Neuronal stem cell (in vitro differentiated cells): Measurements from ENCODE around the gene FAM227B.

Experiments used
- DNase-seq: peaks from one replicate; pipeline ENCODE4 v3.0.0-alpha.2; 2013; ENCODE audit warnings: low spot score
- H2AFZ ChIP-seq: one replicate; pipeline ENCODE4 v1.6.1; 2013; ENCODE audit warnings: mild to moderate bottlenecking, low read length, inconsistent platforms
- H2AK5ac ChIP-seq: 2 replicates; pipeline ENCODE4 v1.6.1; 2013; ENCODE audit warnings: low read depth, mild to moderate bottlenecking, inconsistent platforms, low read length, moderate library complexity, mixed read lengths
- H2BK120ac ChIP-seq: 2 replicates; pipeline ENCODE4 v1.6.1; 2013; ENCODE audit warnings: low read depth, mild to moderate bottlenecking, inconsistent platforms, low read length, moderate library complexity, mixed read lengths
- H2BK12ac ChIP-seq: one replicate; pipeline ENCODE4 v1.6.1; 2013; ENCODE audit warnings: low read length, inconsistent platforms
- H2BK15ac ChIP-seq: 2 replicates; pipeline ENCODE4 v1.6.1; 2013; ENCODE audit warnings: mild to moderate bottlenecking, low read length, inconsistent platforms, mixed read lengths
- H2BK5ac ChIP-seq: one replicate; pipeline ENCODE4 v1.6.1; 2013; ENCODE audit warnings: inconsistent platforms, mild to moderate bottlenecking, low read length, moderate library complexity
- H3K14ac ChIP-seq: one replicate; pipeline ENCODE4 v1.6.1; 2013; ENCODE audit warnings: low read length, inconsistent platforms
- H3K18ac ChIP-seq: 2 replicates; pipeline ENCODE4 v1.6.1; 2013; ENCODE audit warnings: low read length, inconsistent platforms
- H3K23ac ChIP-seq: 2 replicates; pipeline ENCODE4 v1.6.1; 2013; ENCODE audit warnings: low read depth, mild to moderate bottlenecking, mixed read lengths, low read length, inconsistent platforms; ENCODE audit not compliant: poor library complexity
- H3K27ac ChIP-seq: replicated peaks from 3 replicates; pipeline ENCODE4 v1.5.1; 2013; ENCODE audit warnings: low read length, inconsistent platforms
- H3K27me3 ChIP-seq, 3 experiments: 2 replicates each; pipeline ENCODE4 v1.6.1; 2013; ENCODE audit warnings: low read length in 3 of 3, mild to moderate bottlenecking in 2 of 3, inconsistent platforms in 1 of 3, low read depth in 1 of 3, mixed read lengths in 1 of 3, moderate library complexity in 1 of 3; ENCODE audit not compliant: control insufficient read depth in 3 of 3, insufficient read depth in 3 of 3
- H3K36me3 ChIP-seq, 2 donors: replicated peaks in 1 of 2; 2 replicates each; pipeline ENCODE4 v1.6.1; 2013; ENCODE audit warnings: low read length in 2 of 2; ENCODE audit not compliant: control insufficient read depth in 2 of 2, insufficient read depth in 2 of 2
- H3K4ac ChIP-seq: 2 replicates; pipeline ENCODE4 v1.6.1; 2013; ENCODE audit warnings: inconsistent platforms, mild to moderate bottlenecking, low read length, moderate library complexity
- H3K4me1 ChIP-seq, 2 donors: 1 replicate in 1 of 2; 2 replicates in 1 of 2; pipeline ENCODE4 v1.6.1; 2013; ENCODE audit warnings: low read length in 2 of 2, low read depth in 1 of 2; ENCODE audit not compliant: control insufficient read depth in 2 of 2, insufficient read depth in 1 of 2
- H3K4me2 ChIP-seq: one replicate; pipeline ENCODE4 v1.6.1; 2013; ENCODE audit warnings: mild to moderate bottlenecking, low read length, inconsistent platforms; ENCODE audit not compliant: insufficient read depth, poor library complexity, severe bottlenecking
- H3K4me3 ChIP-seq, 2 donors: 2 replicates each; pipeline ENCODE4 v1.5.1; 2013; ENCODE audit warnings: low read length in 2 of 2, mild to moderate bottlenecking in 2 of 2, inconsistent platforms in 1 of 2, moderate library complexity in 1 of 2
- H3K79me1 ChIP-seq: one replicate; pipeline ENCODE4 v1.6.1; 2013; ENCODE audit warnings: low read depth, mild to moderate bottlenecking, inconsistent platforms, low read length, moderate library complexity
- H3K9ac ChIP-seq: one replicate; pipeline ENCODE4 v1.6.1; 2013; ENCODE audit warnings: mild to moderate bottlenecking, low read depth, low read length, inconsistent platforms; ENCODE audit not compliant: poor library complexity
- H3K9me3 ChIP-seq, 2 donors: replicated peaks in 1 of 2; 2 replicates each; pipeline versions ENCODE3 to v1.6.1; 2013; ENCODE audit warnings: low read length in 2 of 2, mild to moderate bottlenecking in 2 of 2, inconsistent platforms in 1 of 2, low read depth in 1 of 2, mixed read lengths in 1 of 2, moderate library complexity in 1 of 2; ENCODE audit not compliant: control insufficient read depth in 2 of 2, insufficient read depth in 1 of 2
- H4K8ac ChIP-seq: one replicate; pipeline ENCODE4 v1.6.1; 2013; ENCODE audit warnings: low read depth, mild to moderate bottlenecking, inconsistent platforms, low read length, moderate library complexity
- H4K91ac ChIP-seq: one replicate; pipeline ENCODE4 v1.6.1; 2013; ENCODE audit warnings: low read length, low read depth, mild to moderate bottlenecking, inconsistent platforms; ENCODE audit not compliant: poor library complexity
- WGBS, 2 donors: extraction: QIAGEN DNeasy Blood & Tissue Kit; methylation state at CpG; one replicate each; pipeline ENCODE4 v1.1.7; 2013; ENCODE audit warnings: missing lambda C conversion rate in 2 of 2, mixed read lengths in 1 of 2; ENCODE audit not compliant: insufficient read length in 2 of 2, insufficient replicate concordance in 1 of 2; ENCODE audit errors: extremely low coverage in 2 of 2; 5-methylcytosine and 5-hydroxymethylcytosine counted together

Gene FAM227B

GRCh38 chr15:49538520-49538919 lies 82.1 kb downstream of the FAM227B start:
- H3K4me1 ChIP-seq, result no peaks in the 10 kb centered on the region
- no peak overlapping the region for H3K23ac ChIP-seq
- no peak overlapping the region for H3K4me2 ChIP-seq
- no peak overlapping the region for H3K14ac ChIP-seq
- H2BK120ac ChIP-seq, result no peak overlapping the region
- no peak overlapping the region for H3K4ac ChIP-seq
- no peaks in the 10 kb centered on the region for H3K79me1 ChIP-seq
- no peak overlapping the region for H2BK15ac ChIP-seq
- H3K36me3 ChIP-seq, result peaks cover 0 to 1% of the 10 kb centered on the region in 2 donors
- no peak overlapping the region for H3K27ac ChIP-seq
- DNase-seq, result no peak
- H3K9me3 ChIP-seq, result peaks cover 8% of the 10 kb centered on the region in 2 donors
- H2AK5ac ChIP-seq, result no peak overlapping the region
- H2BK5ac ChIP-seq, result no peak overlapping the region
- H4K91ac ChIP-seq, result no peak overlapping the region
- H3K9ac ChIP-seq, result no peak overlapping the region
- H3K18ac ChIP-seq, result no peak overlapping the region
- H2BK12ac ChIP-seq, result no peak overlapping the region
- H2AFZ ChIP-seq, result no peak overlapping the region
- H3K27me3 ChIP-seq, result no peaks in the 10 kb centered on the region
- H4K8ac ChIP-seq, result no peak overlapping the region
- no peak overlapping the region for H3K4me3 ChIP-seq

- no peak for DNase-seq
These were observed 90.5 kb downstream of the FAM227B start for GRCh38 chr15:49530092-49530491.

GRCh38 chr15:49528289-49528688 lies 92.3 kb downstream of the FAM227B start:
- no peak for DNase-seq
- H2AFZ ChIP-seq, result no peak overlapping the region
- no peak overlapping the region for H2BK12ac ChIP-seq
- H3K9me3 ChIP-seq, result no peaks in the 10 kb centered on the region
- H2BK15ac ChIP-seq, result no peak overlapping the region
- no peaks in the 10 kb centered on the region for H3K4me1 ChIP-seq
- H2AK5ac ChIP-seq, result no peak overlapping the region
- no peak overlapping the region for H3K4me2 ChIP-seq
- H3K27me3 ChIP-seq, result no peaks in the 10 kb centered on the region
- H2BK120ac ChIP-seq, result no peak overlapping the region
- WGBS, 2 donors, result no CpG with 5 or more reads among the region's 4 CpGs
- no peak overlapping the region for H3K18ac ChIP-seq
- no peak overlapping the region for H3K27ac ChIP-seq
- no peaks in the 10 kb centered on the region for H3K79me1 ChIP-seq
- H3K36me3 ChIP-seq, result no peaks in the 10 kb centered on the region
- H3K14ac ChIP-seq, result no peak overlapping the region
- no peak overlapping the region for H3K4me3 ChIP-seq
- H3K23ac ChIP-seq, result no peak overlapping the region
- no peak overlapping the region for H2BK5ac ChIP-seq
- no peak overlapping the region for H3K4ac ChIP-seq
- H4K8ac ChIP-seq, result no peak overlapping the region
- H3K9ac ChIP-seq, result no peak overlapping the region
- H4K91ac ChIP-seq, result no peak overlapping the region

More at GRCh38 chr15:49530092-49530491, 90.5 kb downstream of the FAM227B start:
- H4K91ac ChIP-seq, result no peak overlapping the region
- H3K27ac ChIP-seq, result no peak overlapping the region
- no peak overlapping the region for H3K14ac ChIP-seq
- no peak overlapping the region for H4K8ac ChIP-seq
- H2BK15ac ChIP-seq, result no peak overlapping the region
- H3K27me3 ChIP-seq, result no peaks in the 10 kb centered on the region
- H2AK5ac ChIP-seq, result no peak overlapping the region
- H2BK5ac ChIP-seq, result no peak overlapping the region
- no peak overlapping the region for H3K4ac ChIP-seq
- no peaks in the 10 kb centered on the region for H3K79me1 ChIP-seq
- H2BK12ac ChIP-seq, result no peak overlapping the region
- no peak overlapping the region for H3K18ac ChIP-seq
- H3K9me3 ChIP-seq, result no peaks in the 10 kb centered on the region
- H3K4me2 ChIP-seq, result no peak overlapping the region
- H3K36me3 ChIP-seq, result no peaks in the 10 kb centered on the region
- H3K9ac ChIP-seq, result no peak overlapping the region
- no peak overlapping the region for H3K23ac ChIP-seq
- WGBS, 2 donors, result no CpG with 5 or more reads among the region's 1 CpG
- H3K4me3 ChIP-seq, result no peak overlapping the region
- no peak overlapping the region for H2AFZ ChIP-seq
- no peak overlapping the region for H2BK120ac ChIP-seq
- H3K4me1 ChIP-seq, result no peaks in the 10 kb centered on the region

DNA sequence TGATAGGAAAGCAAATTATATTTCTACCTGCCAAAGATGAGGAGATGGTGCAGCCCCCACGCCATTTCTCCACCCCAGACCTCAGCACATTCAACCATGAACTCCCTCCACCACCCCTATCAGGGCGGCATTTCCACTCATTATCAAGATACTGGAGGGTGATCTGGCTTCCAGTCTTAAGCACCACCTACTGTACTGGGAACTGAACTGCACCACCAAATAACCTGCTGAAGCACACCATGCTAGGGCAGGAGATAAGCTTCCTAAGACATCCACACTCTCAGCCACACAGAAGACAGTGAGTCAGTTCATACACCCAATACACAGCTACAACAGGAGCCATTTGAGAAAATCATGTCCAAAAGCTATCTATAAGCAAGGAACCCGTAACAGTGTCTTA lies 98.8 kb downstream of the FAM227B start:
- Histone ChIP-seq H2BK120ac (no peak overlapping the region), H3K23ac (no peak overlapping the region), H2BK12ac (no peak overlapping the region), H4K91ac (no peak overlapping the region), H2BK5ac (no peak overlapping the region), H3K79me1 (no peaks in the 10 kb centered on the region), H3K4ac (no peak overlapping the region), H3K27ac (no peak overlapping the region), H3K9me3 (peaks cover 0 to 7% of the 10 kb centered on the region in 2 donors), H2BK15ac (no peak overlapping the region), H3K18ac (no peak overlapping the region), H3K27me3 (no peaks in the 10 kb centered on the region), H4K8ac (no peak overlapping the region), H3K14ac (no peak overlapping the region), H3K4me1 (no peaks in the 10 kb centered on the region), H3K9ac (no peak overlapping the region), H2AK5ac (no peak overlapping the region), H3K4me3 (no peak overlapping the region), H3K4me2 (no peak overlapping the region), H2AFZ (no peak overlapping the region), H3K36me3 (no peaks in the 10 kb centered on the region)
- DNase-seq, result no peak
- WGBS, 2 donors, result no CpG with 5 or more reads among the region's 3 CpGs
